ENCODE data around the gene NHSL2.

GRCh38 chrX:72037601-72038000 lies 127.0 kb downstream of the NHSL2 start:
- no peak for TF ChIP-seq CTCF (IDR thresholded peaks at IDR 0.05; ENCODE audit: insufficient read depth, low read depth, low read length)
- TF ChIP-seq EZH2 (IDR thresholded peaks at IDR 0.05; ENCODE audit: insufficient read depth, low read length) = no peak
